HK-2 (cell line): ENCODE measurements around the gene SLC34A2.
A peak's percentile ranks its signal among the peaks of the same experiment; 100 is the strongest.

ENCODE experiments used
- DNase-seq: peaks from one replicate; pipeline ENCODE4 v3.0.0-alpha.2; 2018; ENCODE audit not compliant: unreplicated experiment

Gene SLC34A2

DNA sequence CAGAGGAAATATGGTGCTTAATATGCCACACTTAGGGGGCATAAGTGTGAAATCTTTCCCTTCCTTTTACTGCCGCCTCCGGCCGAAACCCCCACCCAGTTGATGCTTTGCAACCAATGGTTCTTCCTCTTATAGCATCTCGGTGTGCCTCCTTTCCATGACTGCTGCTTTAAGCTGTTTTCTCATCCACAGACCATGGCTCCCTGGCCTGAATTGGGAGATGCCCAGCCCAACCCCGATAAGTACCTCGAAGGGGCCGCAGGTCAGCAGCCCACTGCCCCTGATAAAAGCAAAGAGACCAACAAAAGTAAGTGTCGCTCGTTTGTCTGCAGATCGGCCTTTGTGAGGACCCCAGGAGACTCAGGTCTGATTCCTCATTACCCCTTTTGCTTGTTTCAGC is 6.7 kb downstream of the SLC34A2 start:
- no peak for DNase-seq

DNA sequence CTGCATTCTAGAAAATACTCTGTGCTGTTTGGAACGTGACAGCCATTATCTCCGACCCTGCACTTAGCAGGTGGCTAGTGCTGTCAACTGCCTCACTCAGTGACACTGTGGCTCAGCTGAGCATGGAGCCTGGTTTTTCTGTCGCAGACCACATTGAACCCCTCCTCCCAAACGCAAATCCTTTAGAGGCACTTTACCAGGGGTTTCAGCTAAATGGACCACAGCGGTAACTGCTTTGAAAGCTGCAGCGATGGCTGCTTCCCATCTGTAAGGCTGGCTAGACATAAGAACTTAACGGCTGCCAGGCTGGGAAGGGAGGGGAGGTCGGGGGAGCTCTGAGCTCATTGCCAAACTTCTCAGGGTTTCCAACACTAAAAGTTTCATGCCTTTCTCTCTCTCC is 8.1 kb downstream of the SLC34A2 start:
- DNase-seq, result no peak

DNA sequence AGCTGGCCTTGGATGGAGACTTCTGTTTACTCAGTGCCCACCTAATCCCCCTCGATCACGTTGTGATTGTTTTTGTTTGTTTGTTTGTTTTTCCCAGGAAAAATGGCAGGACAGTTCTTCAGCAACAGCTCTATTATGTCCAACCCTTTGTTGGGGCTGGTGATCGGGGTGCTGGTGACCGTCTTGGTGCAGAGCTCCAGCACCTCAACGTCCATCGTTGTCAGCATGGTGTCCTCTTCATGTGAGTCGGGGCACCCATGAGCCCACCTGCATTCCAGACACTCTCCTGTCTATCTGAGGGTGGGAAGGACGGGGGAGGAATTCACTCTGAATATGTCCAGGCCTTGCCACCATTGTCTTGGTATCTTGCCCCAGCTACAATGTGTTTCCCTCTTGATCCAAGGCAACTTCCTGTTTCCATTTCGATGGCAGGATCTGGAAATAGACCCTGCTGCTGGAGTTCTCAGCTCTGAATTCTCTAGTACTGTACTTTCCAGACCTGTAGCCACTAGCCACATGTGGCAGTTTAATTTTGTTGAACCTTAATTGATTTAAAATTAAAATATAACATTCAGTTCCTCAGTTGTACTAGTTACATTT is 10.5 kb downstream of the SLC34A2 start:
- no peak for DNase-seq

DNA sequence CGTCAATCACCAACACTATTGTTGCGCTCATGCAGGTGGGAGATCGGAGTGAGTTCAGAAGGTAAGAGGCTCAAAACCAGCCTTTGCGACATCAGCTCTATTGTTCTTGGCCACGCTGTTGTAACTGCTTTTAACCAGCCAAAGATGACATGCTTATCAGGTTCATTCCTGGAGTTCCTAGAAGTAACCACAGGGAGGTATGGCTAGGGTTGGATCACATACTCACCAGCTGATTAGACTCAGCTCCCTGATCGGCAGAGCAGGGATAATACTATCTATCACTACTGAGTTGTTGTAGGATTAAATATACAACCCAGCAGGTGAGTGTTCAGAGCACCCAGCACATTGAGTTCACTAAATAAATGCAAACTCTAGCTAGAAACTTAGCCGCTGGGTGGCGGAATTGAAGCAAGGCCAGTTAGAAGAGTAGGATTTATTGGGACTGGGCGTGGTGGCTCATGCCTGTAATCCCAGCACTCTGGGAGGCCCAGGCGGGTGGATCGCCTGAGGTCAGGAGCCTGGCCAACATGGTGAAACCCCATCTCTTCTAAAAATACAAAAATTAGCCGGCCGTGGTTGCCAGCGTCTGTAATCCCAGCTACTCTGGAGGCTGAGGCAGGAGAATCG is 12.4 kb downstream of the SLC34A2 start:
- DNase-seq, result no peak

DNA sequence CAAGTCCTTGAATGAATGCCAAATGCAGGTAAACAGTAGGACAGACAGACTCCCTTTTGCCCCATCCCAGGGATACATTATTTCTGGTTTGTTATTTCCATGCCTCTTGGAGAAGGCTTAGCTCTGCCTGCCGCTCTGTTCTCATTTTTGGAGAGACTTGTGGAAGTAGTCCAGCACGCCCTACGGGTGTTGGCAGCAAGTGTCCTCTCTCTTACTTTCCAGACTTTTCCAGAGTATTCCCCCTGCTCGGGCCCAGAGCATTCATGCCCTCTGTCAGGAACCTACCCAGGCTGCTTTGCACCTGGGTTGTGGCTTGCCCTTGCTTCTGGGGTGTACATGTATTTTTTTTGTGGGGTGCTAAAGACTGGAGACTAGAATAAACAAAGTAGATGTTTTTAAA is 15.3 kb downstream of the SLC34A2 start:
- DNase-seq, result no peak

DNA sequence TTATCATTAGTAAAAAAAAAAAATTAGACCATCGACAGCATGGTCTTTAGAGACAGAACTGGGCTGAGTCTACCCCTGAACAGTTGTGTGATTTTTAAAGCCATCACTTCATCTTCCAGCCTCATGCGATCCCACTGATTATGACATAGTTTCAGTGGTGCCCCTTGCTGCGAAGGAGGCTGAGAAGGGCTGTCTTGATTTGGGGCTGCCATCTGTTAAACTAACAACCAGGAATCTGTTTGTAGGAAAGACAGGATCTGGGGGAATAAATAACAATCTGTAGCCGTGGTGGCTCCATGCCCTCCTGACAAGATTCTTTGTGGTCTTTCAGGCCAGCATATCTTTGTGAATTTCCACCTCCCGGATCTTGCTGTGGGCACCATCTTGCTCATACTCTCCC is 17.1 kb downstream of the SLC34A2 start:
- DNase-seq, result no peak

DNA sequence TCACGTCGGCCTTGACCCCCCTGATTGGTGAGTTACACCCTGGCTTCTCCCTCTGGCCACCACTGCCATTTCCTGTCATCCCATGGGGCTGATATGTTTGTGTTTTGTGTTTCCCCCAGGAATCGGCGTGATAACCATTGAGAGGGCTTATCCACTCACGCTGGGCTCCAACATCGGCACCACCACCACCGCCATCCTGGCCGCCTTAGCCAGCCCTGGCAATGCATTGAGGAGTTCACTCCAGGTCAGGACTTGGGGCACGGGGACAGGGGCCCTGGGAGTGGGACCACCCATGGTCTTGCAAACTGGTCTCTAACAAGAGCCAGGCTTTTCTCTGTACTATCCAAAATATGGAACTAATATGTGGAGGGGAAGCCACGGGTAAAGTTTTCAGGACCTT is 18.7 kb downstream of the SLC34A2 start:
- no peak for DNase-seq

DNA sequence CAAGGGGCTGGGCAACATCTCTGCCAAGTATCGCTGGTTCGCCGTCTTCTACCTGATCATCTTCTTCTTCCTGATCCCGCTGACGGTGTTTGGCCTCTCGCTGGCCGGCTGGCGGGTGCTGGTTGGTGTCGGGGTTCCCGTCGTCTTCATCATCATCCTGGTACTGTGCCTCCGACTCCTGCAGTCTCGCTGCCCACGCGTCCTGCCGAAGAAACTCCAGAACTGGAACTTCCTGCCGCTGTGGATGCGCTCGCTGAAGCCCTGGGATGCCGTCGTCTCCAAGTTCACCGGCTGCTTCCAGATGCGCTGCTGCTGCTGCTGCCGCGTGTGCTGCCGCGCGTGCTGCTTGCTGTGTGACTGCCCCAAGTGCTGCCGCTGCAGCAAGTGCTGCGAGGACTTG is 20.6 kb downstream of the SLC34A2 start:
- DNase-seq, result no peak

DNA sequence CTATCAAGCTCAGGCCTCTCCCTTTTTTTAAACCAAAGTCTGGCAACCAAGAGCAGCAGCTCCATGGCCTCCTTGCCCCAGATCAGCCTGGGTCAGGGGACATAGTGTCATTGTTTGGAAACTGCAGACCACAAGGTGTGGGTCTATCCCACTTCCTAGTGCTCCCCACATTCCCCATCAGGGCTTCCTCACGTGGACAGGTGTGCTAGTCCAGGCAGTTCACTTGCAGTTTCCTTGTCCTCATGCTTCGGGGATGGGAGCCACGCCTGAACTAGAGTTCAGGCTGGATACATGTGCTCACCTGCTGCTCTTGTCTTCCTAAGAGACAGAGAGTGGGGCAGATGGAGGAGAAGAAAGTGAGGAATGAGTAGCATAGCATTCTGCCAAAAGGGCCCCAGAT is 21.5 kb downstream of the SLC34A2 start:
- DNase-seq, result no peak

DNA sequence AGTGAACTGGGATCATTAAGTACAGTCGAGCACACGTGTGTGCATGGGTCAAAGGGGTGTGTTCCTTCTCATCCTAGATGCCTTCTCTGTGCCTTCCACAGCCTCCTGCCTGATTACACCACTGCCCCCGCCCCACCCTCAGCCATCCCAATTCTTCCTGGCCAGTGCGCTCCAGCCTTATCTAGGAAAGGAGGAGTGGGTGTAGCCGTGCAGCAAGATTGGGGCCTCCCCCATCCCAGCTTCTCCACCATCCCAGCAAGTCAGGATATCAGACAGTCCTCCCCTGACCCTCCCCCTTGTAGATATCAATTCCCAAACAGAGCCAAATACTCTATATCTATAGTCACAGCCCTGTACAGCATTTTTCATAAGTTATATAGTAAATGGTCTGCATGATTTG is 22.3 kb downstream of the SLC34A2 start:
- no peak for DNase-seq

DNA sequence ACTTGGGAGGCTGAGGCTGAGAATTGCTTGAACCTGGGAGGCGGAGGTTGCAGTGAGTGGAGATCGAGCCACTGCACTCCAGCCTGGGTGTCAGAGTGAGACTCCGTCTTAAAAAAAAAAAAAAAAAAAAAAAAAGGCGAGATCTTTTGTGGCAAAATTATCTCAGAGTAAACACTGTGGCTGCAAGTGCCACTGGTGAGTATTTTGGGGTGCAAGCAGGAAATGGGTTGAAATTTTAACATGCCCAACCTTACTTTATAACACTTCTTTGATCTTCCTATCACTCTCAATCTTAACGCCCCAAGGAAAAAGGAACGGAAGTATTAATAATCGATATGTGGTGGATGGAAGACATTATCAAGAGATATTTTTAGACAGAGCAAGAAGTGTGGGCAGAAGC is 32.1 kb downstream of the SLC34A2 start:
- no peak for DNase-seq

DNA sequence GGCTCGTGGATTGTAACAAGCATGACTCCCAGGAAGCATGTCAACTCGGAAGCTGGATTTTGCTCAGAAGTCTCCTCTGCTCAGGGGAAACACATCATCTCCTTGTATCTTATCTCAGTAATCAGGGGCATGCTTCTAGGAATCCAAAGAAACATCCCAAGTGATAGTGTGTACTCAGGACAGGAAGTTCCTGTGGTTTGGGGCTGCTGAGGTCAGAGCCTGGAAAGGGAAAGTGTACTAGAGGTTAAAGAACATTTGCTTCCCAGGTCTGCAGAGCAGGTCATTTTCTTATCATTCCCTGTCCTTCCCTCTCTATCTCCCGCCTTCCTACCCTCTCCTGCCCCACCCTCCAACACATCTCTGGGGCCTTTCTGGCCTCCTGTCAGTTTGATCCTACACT is 38.8 kb downstream of the SLC34A2 start:
- DNase-seq, result peak; percentile 31

DNA sequence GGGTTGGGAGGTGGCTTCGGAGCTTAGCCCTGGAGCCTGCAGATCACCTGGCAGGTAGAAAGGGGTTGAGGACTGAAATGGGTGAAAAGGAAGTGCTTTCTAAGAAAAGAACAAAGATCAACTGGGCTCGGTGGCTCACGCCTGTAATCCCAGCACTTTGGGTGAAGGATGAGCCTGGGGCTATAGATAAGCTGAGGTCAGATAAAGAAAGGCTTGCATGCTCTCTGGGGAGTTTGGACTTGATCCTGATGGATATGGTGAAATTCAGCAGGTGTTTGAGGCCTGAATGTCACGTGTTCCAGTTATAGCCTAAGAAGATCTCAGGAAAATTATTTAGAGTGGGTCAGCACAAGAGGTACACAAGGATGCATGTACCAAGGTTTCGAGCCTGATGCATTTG is 40.8 kb downstream of the SLC34A2 start:
- no peak for DNase-seq

DNA sequence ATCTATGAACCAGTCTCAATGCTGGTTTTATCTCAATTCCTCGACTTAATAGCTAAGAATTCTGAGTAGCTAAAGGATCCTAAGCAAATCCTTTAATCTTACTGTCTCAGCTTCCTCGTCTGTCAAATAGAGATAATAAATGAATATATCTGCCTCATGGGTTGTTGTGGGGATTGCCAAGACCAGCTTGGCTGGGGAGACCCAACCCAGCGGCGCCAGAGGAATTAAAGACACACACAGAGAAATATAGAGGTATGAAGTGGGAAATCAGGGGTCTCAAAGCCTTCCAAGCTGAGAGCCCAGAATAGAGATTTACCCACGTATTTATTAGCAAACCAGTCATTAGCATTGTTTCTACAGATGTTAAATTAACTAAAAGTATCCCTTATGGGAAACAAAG is 41.9 kb downstream of the SLC34A2 start:
- DNase-seq, result no peak

DNA sequence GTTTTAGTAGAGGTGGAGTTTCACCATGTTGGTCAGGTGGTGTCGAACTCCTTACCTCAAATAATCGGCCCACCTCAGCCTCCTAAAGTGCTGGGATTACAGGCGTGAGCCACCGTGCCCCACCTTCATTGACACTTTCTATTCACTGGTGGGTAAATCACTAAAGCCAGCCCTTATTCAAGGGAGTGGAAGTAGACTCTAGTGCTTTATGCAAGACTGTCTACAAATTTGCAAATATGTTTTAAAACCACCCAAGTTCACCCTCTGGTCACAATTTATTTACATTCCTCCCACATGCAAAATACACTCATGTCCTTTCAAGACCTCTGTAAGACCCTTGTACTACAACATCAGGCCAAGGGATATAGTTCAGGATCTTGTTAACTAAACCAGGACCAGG is 45.0 kb downstream of the SLC34A2 start:
- DNase-seq, result no peak

DNA sequence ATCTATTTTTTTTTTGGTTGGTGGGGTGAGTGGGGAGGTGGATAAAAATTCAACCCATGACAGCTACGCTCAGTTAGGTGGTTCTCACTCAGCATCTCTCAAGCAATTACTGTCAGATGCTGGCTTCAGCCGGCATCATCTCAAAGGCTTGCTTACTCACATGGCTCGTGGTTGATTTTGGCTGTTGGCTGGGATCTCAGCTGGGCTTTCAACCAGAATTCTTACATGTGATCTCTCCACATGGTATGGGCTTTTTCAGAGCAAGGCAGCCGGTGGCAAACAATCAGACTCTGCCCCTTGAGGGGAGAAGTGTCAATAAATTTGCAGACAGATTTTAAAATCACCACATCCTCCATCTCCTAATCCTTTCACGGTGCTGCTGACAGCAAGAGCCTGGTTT is 47.2 kb downstream of the SLC34A2 start:
- DNase-seq, result peak; percentile 45

DNA sequence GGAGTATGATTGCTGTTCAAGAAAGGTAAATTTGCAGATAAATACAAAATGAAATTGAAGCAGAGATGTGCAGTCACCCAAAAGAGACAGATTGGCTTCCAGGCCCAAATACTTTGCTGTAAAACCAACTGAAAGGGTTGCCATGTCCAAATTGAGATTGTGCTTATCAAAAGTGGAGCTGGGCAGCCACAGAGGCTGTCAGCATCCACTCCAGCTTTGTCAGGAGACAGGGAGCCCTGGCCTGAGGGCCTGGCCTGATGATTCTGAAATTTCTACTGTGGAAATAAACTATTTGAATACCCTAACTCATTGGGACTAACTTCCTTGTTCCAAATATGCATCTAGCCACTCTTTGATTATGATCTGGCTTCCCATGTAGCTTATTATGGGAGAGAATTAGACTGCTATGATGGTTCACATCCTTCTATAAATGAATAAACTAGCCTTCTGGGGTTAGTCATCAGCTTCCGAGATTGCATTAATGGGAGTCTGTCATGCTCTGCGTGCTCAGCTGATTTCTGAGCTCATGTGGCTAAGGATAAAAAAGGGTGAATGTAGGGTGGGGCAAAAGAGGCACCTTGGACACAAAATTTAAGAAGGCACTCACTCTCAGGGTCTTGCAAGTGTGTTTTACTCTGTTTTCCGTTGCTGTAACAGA is 48.2 kb downstream of the SLC34A2 start:
- peak; percentile 31 for DNase-seq

DNA sequence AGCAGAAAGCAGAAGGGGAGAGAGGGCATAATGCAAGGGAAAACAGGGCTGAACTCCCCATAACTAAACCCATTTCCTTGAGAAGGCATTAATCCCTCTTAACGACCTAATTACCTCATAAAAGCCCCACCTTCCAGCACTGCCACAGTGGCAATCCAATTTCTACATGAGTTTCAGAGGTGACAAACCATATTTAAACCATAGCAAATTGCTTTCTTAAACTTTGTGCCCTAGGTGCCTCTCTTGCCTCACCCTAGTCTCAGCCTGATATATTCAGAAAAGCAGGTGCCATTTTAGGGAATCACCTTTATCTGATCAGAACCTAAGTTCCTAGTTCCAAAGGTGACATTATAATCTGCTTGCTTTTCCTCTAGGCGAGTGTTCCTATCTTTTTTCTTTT is 48.9 kb downstream of the SLC34A2 start:
- no peak for DNase-seq

DNA sequence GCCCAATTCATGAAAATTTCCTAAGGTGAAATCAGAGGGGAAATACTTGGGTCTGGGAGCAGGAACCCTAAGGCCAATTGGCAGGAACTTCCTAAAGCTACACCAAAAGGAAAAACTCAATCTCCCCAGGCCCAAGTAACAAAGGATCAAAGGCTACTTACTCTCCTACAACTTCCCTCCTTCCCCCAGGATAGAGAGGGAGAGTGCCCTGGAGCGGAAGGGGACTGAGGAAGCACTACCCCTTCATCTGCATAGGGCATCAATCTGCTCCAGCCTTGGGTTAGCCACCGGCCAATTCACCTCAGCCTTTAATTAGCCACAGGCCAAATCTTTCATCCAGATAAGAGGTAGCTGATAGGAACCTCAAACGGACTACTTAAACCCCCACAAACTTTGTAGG is 55.0 kb downstream of the SLC34A2 start:
- DNase-seq, result no peak

DNA sequence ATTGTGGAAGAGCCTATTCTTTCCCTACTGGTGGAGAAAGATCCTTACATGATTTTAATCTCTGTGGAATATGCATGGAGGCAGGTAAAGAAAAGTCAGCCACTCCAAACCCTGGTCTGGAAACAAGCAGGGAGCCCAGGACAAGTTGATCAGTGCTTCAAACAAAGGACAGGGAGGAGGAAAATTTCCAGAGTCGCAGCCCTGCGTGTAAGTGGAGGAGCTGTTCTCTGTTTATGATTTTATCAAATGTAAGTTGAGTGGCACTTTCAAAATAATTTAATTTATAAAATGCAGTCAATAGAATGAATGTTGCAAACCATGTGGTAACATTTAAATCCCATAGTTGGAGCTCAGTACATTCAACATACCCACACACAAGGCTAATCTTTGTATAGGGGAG is 57.0 kb downstream of the SLC34A2 start:
- DNase-seq, result no peak

DNA sequence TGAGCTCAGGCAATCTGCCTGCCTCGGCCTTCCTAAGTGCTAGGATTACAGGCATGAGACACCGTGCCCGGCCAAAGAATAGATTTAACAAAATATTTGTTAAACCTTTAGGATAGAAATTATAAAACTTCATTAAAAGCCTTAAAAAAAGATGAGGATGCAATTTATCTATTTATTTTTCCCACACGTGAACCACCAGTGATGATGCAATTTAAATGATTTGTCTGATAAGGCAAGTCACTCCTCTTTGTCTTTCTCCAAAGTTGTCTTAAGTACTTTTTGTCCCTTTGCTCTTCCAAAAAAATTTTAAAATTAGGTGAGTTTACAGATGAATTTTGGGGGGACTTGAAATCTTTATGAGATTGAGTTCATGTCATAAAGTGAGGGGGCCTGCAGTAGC is 58.2 kb downstream of the SLC34A2 start:
- no peak for DNase-seq

DNA sequence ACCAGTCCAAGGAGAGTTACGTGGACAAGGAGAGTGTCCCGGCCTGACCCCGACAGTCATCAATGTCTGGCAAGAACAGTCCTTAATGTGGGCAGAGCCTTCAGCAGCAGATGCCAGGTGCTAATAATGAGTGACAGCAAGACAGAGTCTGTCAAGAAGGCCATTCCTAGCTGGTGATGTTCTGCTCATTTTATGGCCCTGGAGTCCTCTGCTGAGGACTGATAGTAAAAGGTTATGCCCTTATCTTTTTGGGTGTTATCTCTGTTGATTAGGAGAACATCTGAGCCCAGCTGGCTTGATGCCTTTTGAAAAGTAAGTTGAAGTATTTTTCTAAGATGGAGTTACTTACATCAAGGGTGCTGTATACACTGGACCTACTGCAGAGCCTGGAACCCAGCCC is 67.3 kb downstream of the SLC34A2 start:
- no peak for DNase-seq

DNA sequence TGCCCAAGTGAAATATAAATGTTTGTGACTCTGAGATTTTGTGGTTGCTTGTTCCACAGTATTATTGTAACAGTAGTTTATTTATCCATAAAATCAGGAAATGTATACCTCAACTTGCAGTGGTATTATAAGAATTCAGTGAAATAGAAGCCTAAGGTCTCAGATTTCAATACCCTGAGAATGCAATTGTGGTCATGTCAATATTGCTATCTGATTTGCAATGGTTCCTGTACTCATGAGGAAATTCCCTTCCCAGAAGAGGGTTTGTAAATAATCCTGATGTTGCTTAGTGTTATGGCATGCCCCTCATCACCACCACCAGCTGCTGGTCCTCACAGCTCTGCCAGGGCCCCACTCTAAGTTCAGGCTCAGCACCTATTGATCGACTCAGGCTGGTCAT is 67.8 kb downstream of the SLC34A2 start:
- no peak for DNase-seq

DNA sequence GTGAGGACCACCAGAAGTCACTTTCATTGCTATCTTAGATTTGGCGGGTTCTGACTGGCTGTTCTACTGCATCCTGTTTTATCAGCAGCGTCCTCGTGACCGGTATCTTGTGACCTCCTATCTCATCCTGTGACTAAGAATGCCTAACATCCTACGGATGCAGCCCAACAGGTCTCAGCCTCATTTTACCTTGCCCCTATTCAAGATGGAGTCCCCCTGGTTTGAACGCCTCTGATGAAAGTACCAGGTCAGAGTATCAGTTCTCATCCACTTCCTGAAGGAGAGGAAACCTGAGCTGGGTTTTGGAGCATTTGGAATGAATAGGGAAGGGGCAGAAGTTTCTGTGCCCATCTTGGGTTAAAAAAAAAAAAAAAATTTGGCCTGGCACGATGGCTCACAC is 70.2 kb downstream of the SLC34A2 start:
- no peak for DNase-seq
